ENCODE measurements around the gene UGT8. TPM values are rescaled to one million over a fixed set of nuclear protein-coding genes. Genes with fewer than 3 reads are reported as not detected.
"Not testable (repeated sequence)": the region's sequence is repeated elsewhere in the genome, so short reads cannot be mapped to it uniquely, and the experiment has no call there.

Gene UGT8
- not detected for polyA plus RNA-seq (2013, experiment 1 of 2; ENCODE audit: insufficient read length)
- polyA plus RNA-seq (2013, experiment 2 of 2; ENCODE audit: insufficient read length) = 0.09 TPM

GRCh38 chr4:114598191-114599121, at the start of gene UGT8:
TSS of gene UGT8 (plus strand) at chr4:114598807. CDS start at chr4:114622881, 24,074 bp downstream.
- DNase-seq = peak; percentile 7

- DNase-seq = no peak
These were observed 49.0 kb upstream of the UGT8 start for GRCh38 chr4:114549638-114550037.

GRCh38 chr4:114558446-114559020, 40.1 kb upstream of the UGT8 start:
- DNase-seq = no peak

- DNase-seq = no peak
These were observed 37.0 kb upstream of the UGT8 start for GRCh38 chr4:114561590-114561989.

GRCh38 chr4:114562176-114562904, 36.3 kb upstream of the UGT8 start:
- no peak for DNase-seq

GRCh38 chr4:114563536-114564315, 34.9 kb upstream of the UGT8 start:
- no peak for DNase-seq

- DNase-seq = no peak
These were observed 21.2 kb upstream of the UGT8 start for GRCh38 chr4:114577386-114577785.

- DNase-seq = no peak
These were observed 16.0 kb upstream of the UGT8 start for GRCh38 chr4:114582621-114583020.

- no peak for DNase-seq
These were observed 10.3 kb upstream of the UGT8 start for GRCh38 chr4:114588305-114588704.

GRCh38 chr4:114590360-114590759, 8.2 kb upstream of the UGT8 start:
- not testable (repeated sequence) for DNase-seq

GRCh38 chr4:114593526-114593925, 5.1 kb upstream of the UGT8 start:
- DNase-seq = no peak

- no peak for DNase-seq
These were observed 3.4 kb upstream of the UGT8 start for GRCh38 chr4:114595207-114595606.

GRCh38 chr4:114595921-114596320, 2.7 kb upstream of the UGT8 start:
- no peak for DNase-seq

GRCh38 chr4:114597410-114598115, 1.0 kb upstream of the UGT8 start:
- no peak for DNase-seq

GRCh38 chr4:114599231-114599902, 760 bp downstream of the UGT8 start:
- peak; percentile 3 for DNase-seq

GRCh38 chr4:114599903-114600552, 1.4 kb downstream of the UGT8 start:
- DNase-seq = no peak

GRCh38 chr4:114600672-114601071, 2.1 kb downstream of the UGT8 start:
- DNase-seq = no peak

- no peak for DNase-seq
These were observed 2.9 kb downstream of the UGT8 start for GRCh38 chr4:114601304-114602052.

- DNase-seq = no peak
These were observed 4.9 kb downstream of the UGT8 start for GRCh38 chr4:114603497-114603896.

GRCh38 chr4:114606245-114606644, 7.6 kb downstream of the UGT8 start:
- DNase-seq = no peak

Data from fibroblast of skin of abdomen (primary cell).